Measurements from ENCODE around the gene ZNF330. TPM values are rescaled to one million over a fixed set of nuclear protein-coding genes. Genes with fewer than 3 reads are reported as not detected.
"Not testable (repeated sequence)": the region's sequence is repeated elsewhere in the genome, so short reads cannot be mapped to it uniquely, and the experiment has no call there.

ZNF330 gene
- total RNA-seq, 2 experiments from 2014 or later: 67.2 to 75.5 TPM

- Mint-ChIP-seq H3K4me3 (no peak overlapping the region), H3K36me3 (ENCODE audit: low read depth) (no peaks in the 10 kb centered on the region), H3K9me3 (no peaks in the 10 kb centered on the region), H3K27ac (no peak overlapping the region), H3K27me3 (ENCODE audit: low read depth) (peaks cover 14% of the 10 kb centered on the region), H3K4me1 (ENCODE audit: low read depth) (no peaks in the 10 kb centered on the region)
- CTCF ChIA-PET: interaction anchor here (0.7 kb wide), 1 partner anchor 634 kb away, joined by 3 read pairs; no protein-coding TSS in a partner anchor
- intact Hi-C loops (cut with micrococcal nuclease): no loop called here
- no peak for DNase-seq
Measured at GRCh38 chr4:141210168-141210567, 10.5 kb upstream of the ZNF330 start.

- CTCF ChIA-PET: interaction anchor here (0.6 kb wide), 2 partner anchors 55 to 1765 kb away, joined by 3 to 4 read pairs; no protein-coding TSS in a partner anchor
- DNase-seq: no peak
- Mint-ChIP-seq H3K9me3 (no peaks in the 10 kb centered on the region), H3K4me3 (no peak overlapping the region), H3K27ac (no peak overlapping the region), H3K27me3 (ENCODE audit: low read depth) (peaks cover 9% of the 10 kb centered on the region), H3K36me3 (ENCODE audit: low read depth) (no peaks in the 10 kb centered on the region), H3K4me1 (ENCODE audit: low read depth) (no peaks in the 10 kb centered on the region)
- intact Hi-C loops (cut with micrococcal nuclease): no loop called here
Measured at GRCh38 chr4:141213550-141213991, 7.1 kb upstream of the ZNF330 start.

GRCh38 chr4:141215030-141215429 is 5.7 kb upstream of the ZNF330 start:
- no peaks in the 10 kb centered on the region for H3K36me3 Mint-ChIP-seq (ENCODE audit: low read depth)
- CTCF ChIA-PET: no interaction called here
- no peak overlapping the region for H3K4me3 Mint-ChIP-seq
- peaks cover 9% of the 10 kb centered on the region for H3K27me3 Mint-ChIP-seq (ENCODE audit: low read depth)
- intact Hi-C loops (cut with micrococcal nuclease): no loop called here
- H3K27ac Mint-ChIP-seq: no peak overlapping the region
- no peak for DNase-seq
- peaks cover 1% of the 10 kb centered on the region for H3K4me1 Mint-ChIP-seq (ENCODE audit: low read depth)
- no peaks in the 10 kb centered on the region for H3K9me3 Mint-ChIP-seq

- no peaks in the 10 kb centered on the region for H3K36me3 Mint-ChIP-seq (ENCODE audit: low read depth)
- no peak for DNase-seq
- H3K4me1 Mint-ChIP-seq (ENCODE audit: low read depth): peaks cover 9% of the 10 kb centered on the region
- CTCF ChIA-PET: no interaction called here
- H3K4me3 Mint-ChIP-seq: no peak overlapping the region
- intact Hi-C loops (cut with micrococcal nuclease): no loop called here
- H3K9me3 Mint-ChIP-seq: no peaks in the 10 kb centered on the region
- H3K27me3 Mint-ChIP-seq (ENCODE audit: low read depth): peaks cover 9% of the 10 kb centered on the region
- H3K27ac Mint-ChIP-seq: no peak overlapping the region
Measured at GRCh38 chr4:141216002-141216761, 4.5 kb upstream of the ZNF330 start.

GRCh38 chr4:141220271-141220670 is 424 bp upstream of the ZNF330 start:
- CTCF ChIA-PET: no interaction called here
- Mint-ChIP-seq H3K4me3 (peak overlapping the region; percentile 94), H3K9me3 (no peaks in the 10 kb centered on the region), H3K36me3 (ENCODE audit: low read depth) (peaks cover 20% of the 10 kb centered on the region), H3K27ac (peak overlapping the region; percentile 3), H3K4me1 (ENCODE audit: low read depth) (peaks cover 38% of the 10 kb centered on the region), H3K27me3 (ENCODE audit: low read depth) (no peaks in the 10 kb centered on the region)
- intact Hi-C loops (cut with micrococcal nuclease): loop anchor here (1.0 to 5.0 kb wide), 4 partner anchors 417 to 1965 kb away; partner anchors contain the start of genes ELMOD2, IL15 and USP38
- no peak for DNase-seq

DNA sequence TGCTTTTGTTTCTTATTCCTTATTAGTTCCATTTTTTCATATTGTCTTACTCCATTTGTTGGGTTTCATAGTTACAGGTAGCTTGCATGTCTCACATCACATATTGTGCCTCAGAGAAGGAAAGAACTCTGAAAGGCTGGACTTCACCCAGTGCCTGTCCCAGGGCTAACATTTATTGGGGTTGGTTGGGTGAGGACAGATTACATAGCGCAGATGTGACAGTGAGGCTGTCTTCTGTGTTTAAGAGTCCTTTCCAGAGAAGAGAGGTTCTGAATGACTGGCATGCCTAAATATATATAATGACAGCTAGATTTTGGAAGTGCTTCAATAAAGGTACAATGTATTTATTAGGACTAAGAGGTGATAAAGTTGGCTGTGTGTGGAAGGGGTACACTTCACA is 2.7 kb downstream of the ZNF330 start:
- Mint-ChIP-seq H3K27me3 (ENCODE audit: low read depth) (no peaks in the 10 kb centered on the region), H3K36me3 (ENCODE audit: low read depth) (peaks cover 34% of the 10 kb centered on the region), H3K4me1 (ENCODE audit: low read depth) (peaks cover 44% of the 10 kb centered on the region), H3K27ac (no peak overlapping the region), H3K4me3 (no peak overlapping the region), H3K9me3 (no peaks in the 10 kb centered on the region)
- CTCF ChIA-PET: no interaction called here
- intact Hi-C loops (cut with micrococcal nuclease): loop anchor here (5.0 kb wide), 1 partner anchor 414 kb away; the partner anchor contains the start of gene IL15
- DNase-seq: no peak

- CTCF ChIA-PET; H3K4me3 Mint-ChIP-seq; H3K9me3 Mint-ChIP-seq; intact Hi-C loops (cut with micrococcal nuclease); H3K27ac Mint-ChIP-seq; DNase-seq; H3K27me3 Mint-ChIP-seq (ENCODE audit: low read depth): not testable (repeated sequence)
- Mint-ChIP-seq H3K4me1 (ENCODE audit: low read depth) (peaks cover 32% of the 10 kb centered on the region), H3K36me3 (ENCODE audit: low read depth) (peaks cover 46% of the 10 kb centered on the region)
Measured at GRCh38 chr4:141227280-141227679, 6.6 kb downstream of the ZNF330 start.

DNA sequence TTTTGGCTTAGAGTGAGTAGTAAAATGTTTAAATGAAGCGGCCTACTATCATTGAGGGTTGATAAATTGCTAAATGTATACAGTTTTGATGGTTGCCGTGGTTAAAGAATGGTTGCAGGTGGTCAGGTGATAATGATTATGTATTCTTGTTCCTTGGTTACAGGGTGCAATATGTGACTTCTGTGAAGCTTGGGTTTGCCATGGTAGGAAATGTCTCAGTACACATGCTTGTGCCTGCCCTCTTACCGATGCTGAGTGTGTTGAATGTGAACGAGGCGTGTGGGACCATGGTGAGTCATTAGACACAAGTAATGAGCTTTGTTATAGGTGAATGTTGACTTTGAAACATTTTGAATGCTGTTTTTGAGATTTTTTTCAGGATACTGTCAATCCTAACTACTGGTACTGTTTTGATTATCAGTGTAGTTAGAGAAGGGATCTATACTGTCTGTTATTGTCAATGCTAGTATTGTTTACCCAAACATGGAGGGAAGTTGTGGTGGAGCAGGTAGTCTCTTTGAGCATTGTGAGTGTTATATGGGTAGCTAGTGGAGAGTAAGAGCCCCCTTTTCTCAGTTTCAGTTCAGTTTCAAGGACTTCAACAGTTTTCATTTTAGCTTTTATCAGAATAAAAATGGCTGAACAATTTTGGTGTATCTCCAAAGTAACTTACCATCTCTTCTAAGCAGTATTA is 8.9 kb downstream of the ZNF330 start:
- peaks cover 39% of the 10 kb centered on the region for H3K36me3 Mint-ChIP-seq (ENCODE audit: low read depth)

GRCh38 chr4:141233673-141234072 is 13.0 kb downstream of the ZNF330 start:
- CTCF ChIA-PET: interaction anchor here (1.7 kb wide), 1 partner anchor 8 kb away, joined by 4 read pairs; no protein-coding TSS in a partner anchor
- peaks cover 4% of the 10 kb centered on the region for H3K4me1 Mint-ChIP-seq (ENCODE audit: low read depth)
- no peaks in the 10 kb centered on the region for H3K27me3 Mint-ChIP-seq (ENCODE audit: low read depth)
- H3K27ac Mint-ChIP-seq: no peak overlapping the region
- H3K9me3 Mint-ChIP-seq: no peaks in the 10 kb centered on the region
- no peak for DNase-seq
- no peak overlapping the region for H3K4me3 Mint-ChIP-seq
- intact Hi-C loops (cut with micrococcal nuclease): no loop called here
- H3K36me3 Mint-ChIP-seq (ENCODE audit: low read depth): peaks cover 29% of the 10 kb centered on the region

More for the DNA sequence above, 8.9 kb downstream of the ZNF330 start:
- Mint-ChIP-seq H3K4me3 (no peak overlapping the region), H3K4me1 (ENCODE audit: low read depth) (peaks cover 14% of the 10 kb centered on the region), H3K9me3 (no peaks in the 10 kb centered on the region), H3K27ac (no peak overlapping the region), H3K27me3 (ENCODE audit: low read depth) (no peaks in the 10 kb centered on the region)
- DNase-seq: no peak
- CTCF ChIA-PET: no interaction called here
- intact Hi-C loops (cut with micrococcal nuclease): loop anchor here (1.0 kb wide), 1 partner anchor 8 kb away; no protein-coding TSS in a partner anchor

GRCh38 chr4:141238186-141238585 is 17.5 kb downstream of the ZNF330 start:
- no peak for DNase-seq
- CTCF ChIA-PET: no interaction called here
- no peaks in the 10 kb centered on the region for H3K4me1 Mint-ChIP-seq (ENCODE audit: low read depth)
- H3K4me3 Mint-ChIP-seq: no peak overlapping the region
- H3K27me3 Mint-ChIP-seq (ENCODE audit: low read depth): peaks cover 1% of the 10 kb centered on the region
- H3K9me3 Mint-ChIP-seq: no peaks in the 10 kb centered on the region
- peaks cover 17% of the 10 kb centered on the region for H3K36me3 Mint-ChIP-seq (ENCODE audit: low read depth)
- intact Hi-C loops (cut with micrococcal nuclease): no loop called here
- no peak overlapping the region for H3K27ac Mint-ChIP-seq

- no peak for DNase-seq
- CTCF ChIA-PET: no interaction called here
- Mint-ChIP-seq H3K4me3 (no peak overlapping the region), H3K27me3 (ENCODE audit: low read depth) (peaks cover 1% of the 10 kb centered on the region), H3K27ac (no peak overlapping the region), H3K4me1 (ENCODE audit: low read depth) (no peaks in the 10 kb centered on the region), H3K36me3 (ENCODE audit: low read depth) (peaks cover 7% of the 10 kb centered on the region), H3K9me3 (no peaks in the 10 kb centered on the region)
- intact Hi-C loops (cut with micrococcal nuclease): no loop called here
Measured at GRCh38 chr4:141240259-141240658, 19.6 kb downstream of the ZNF330 start.

DNA sequence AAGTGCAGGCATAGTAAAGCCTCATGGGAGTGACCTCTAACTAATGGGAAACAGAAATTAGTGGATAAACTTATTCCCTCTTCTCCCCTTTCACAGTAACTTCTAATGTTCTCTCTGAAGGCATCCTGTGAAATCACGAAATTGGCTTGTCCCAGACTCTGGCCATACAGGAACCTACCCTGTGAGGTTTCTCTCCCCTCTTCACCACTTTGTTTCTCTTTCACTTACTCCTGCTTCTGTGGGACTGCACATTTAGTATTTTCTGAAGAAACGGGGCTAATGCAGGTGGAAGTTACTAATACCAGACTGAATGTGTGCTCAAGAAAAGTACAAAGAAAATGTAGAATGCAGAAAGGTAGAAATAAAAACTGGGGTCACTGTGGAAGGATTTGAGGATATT is 20.0 kb downstream of the ZNF330 start:
- no peak overlapping the region for H3K4me3 Mint-ChIP-seq
- intact Hi-C loops (cut with micrococcal nuclease): no loop called here
- H3K36me3 Mint-ChIP-seq (ENCODE audit: low read depth): peaks cover 3% of the 10 kb centered on the region
- DNase-seq: no peak
- no peak overlapping the region for H3K27ac Mint-ChIP-seq
- H3K4me1 Mint-ChIP-seq (ENCODE audit: low read depth): no peaks in the 10 kb centered on the region
- peaks cover 1% of the 10 kb centered on the region for H3K27me3 Mint-ChIP-seq (ENCODE audit: low read depth)
- CTCF ChIA-PET: no interaction called here
- H3K9me3 Mint-ChIP-seq: no peaks in the 10 kb centered on the region
